NCI-H2107 (cell line): ENCODE results near the gene BMPER.

Experiments
- DNase-seq: peaks from one replicate; lab custom pipeline; 2025; lab: John Stamatoyannopoulos, UW

The BMPER gene

DNA sequence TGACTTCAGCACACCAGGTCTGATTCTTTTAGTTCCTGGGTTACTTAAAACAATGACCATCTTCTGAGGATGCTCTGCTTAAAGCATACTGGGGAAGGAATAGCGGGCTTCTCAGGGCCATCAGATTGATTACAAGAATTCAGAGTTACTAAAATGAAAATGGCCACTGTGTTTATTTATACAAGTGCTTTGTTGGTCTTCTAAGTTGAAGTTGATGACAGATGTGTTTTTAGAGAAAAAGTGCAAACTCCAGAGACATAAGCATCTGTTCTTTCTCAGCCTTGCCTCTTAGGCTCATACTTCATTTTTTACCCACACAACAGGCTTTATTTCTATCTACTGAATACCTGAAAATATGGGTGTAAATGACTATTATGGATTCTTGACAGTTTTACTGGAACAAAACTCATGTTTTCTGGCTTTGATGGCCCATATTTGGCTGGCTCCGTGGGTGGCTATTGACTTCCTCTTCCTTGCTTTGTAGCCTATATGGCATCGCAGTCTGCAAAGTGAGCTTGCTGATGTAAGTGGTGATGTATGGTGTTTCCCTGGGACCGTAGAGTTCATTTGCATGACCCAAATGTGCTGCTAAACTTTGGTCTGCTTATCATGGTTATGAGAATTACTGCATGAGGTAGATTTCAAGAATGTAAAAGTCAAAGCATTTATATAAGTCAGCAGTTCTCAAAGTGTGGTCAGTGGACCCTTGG lies 121.3 kb downstream of the BMPER start:
- DNase-seq = no peak

DNA sequence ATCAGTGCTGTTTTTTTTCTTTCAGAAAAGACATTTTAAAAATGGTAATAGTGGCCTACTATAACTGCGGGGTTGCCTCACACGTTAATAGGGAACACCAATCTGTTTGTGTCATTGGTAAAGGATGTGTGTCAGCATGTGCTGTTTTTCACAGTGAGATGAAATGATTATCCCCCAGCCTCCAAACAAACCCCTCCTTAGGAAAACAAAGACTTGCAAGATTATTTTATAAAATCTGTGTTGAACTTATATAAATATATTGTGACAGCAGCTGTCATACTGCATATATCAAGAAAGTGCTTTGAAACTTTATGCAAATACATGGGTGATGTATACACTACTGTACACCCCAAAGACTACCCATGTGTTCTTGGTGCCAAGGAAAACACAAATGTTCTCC lies 125.8 kb downstream of the BMPER start:
- DNase-seq = no peak

DNA sequence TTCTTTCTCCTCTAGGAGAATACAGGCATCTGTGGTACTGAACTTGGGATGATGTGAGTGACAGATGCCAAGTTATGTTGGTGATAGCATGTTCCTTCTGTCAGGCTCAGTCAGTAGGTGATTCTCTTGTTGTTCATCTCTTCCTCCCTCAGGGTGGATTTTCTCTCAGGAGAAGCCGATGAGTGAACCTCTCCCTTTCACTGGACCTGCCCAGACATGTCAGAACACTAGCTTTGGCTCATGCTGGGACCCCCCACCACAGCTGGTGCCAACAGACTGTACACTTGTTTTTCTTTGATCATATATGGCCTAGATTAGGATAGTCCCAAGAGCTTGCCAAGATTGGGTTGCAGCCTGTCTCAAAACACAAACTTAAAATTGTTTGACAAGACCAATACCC lies 129.4 kb downstream of the BMPER start:
- no peak for DNase-seq

DNA sequence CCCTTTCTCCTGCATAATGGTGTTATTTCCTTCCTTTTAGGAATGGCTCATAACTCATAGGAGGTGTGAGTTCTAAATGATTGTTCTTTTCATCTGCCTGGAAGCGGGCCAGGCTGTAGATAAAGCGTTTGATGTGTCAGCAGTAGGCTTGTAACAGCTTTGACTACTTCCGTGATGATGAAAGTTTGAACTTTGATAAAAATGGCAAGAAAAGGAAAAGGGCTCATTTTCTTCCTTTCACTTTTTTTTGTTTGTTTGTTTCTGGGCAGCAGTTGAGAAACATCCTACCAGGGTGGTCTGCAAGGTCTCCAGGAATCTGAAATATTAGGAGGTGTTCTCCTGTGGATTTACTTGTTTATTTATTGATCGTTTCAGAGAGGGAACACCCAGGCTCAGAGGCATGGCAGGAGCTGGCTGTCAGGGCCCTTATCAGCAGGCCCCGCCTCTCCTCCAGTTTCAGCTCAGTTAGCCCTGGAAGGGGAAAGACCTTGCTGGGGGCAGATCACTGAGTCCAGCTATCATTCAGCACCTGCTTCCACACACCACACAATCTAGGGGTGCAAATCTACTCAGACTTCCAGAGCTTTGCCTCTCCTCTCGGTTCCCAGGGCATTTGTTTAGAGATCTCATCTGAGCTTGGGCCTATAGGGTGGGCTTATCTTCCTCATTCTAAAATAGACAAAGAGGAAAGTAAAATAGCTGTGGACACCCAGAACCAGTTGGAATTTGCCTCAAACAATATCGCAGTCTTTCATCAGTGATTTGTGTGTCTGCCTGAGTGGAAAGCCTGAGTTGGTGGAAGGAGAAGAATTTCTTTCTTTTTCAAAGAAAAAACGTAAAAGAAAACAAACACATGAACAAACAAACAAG lies 130.9 kb downstream of the BMPER start:
- DNase-seq = no peak

DNA sequence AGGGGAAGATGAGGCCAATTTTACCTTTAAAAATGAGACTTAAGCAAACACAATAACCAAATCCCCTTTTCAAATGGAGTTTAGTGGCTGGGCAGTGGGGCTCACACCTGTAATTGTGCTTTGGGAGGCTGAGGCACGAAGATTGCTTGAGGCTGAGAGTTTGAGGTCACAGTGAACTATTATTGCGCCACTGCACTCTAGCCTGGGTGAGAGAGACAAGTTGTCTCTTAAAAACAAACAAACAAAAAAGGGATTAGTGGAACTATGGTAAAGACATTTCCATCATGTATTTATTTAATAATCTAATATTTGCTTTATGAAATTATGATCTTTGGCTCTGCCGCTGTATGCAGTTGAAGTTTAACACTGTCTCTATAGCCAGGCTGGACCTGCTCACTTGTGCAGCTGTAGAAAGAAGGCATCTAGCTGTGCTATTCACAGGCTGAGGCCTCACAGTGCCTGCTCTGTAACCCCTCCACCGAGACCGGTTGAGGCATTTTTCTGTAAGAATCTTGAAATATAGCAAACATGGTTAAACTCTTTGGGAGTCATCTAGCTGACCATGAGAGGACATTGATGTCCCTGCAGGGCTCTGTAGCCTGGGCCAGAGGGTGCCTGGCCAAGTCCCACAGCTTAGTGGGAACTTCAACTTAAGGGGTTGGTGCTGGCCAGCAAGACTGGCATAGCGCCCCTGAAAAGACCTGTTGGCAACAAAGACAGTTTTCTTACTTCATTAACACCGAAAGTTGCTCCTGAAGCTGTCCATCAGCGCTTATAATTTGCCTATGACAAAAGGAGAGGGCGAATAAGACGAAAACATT lies 131.8 kb downstream of the BMPER start:
- no peak for DNase-seq

DNA sequence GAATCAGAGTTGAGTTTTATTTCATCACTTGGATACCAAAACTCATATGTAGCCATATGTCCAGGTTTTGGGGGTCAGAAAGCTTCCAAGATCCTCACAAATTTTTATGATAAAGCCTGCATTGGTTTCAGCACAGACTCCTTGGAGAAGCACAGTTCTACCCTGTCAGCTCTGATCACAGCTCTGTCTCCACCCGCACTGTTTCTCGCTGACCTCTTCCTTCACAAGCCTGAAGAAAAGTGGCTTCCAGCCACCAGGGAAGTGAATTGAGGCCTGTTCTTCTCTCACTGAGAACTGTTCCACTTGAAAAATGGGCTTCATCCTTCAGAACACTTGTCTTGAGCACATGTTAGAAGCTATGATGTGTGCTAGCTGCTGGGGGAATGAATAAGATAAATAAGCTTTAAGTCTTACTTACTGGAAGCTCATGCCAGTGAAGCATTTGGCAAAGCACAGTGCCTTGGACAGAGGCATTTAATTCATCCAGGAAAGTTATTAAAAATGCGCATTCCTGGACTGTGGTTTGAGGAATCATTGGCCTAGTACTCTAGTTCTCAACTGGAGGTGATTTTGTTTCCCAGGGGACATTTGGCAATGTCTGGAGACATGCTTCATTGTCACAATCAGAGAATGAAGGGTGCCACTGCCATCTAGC lies 133.6 kb downstream of the BMPER start:
- no peak for DNase-seq

DNA sequence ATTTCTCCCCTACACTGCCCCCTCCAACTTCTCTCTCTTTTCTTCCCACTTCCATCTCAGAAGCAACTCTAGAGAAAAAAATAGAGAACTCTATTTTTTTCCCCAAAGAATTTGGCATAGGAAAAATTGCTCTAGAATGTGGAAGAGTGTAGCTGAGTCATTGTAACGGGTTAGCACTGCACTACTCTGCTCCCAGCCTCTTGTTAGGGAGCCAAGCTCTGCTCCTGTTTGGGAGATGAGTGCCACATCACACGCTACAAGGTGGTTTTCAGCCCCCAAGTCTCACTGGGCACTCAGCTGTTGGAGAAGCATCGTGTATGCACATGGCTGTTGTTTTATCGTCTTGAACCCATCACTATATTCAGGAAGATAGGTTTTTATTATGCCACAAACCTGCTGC lies 136.4 kb downstream of the BMPER start:
- DNase-seq = no peak

DNA sequence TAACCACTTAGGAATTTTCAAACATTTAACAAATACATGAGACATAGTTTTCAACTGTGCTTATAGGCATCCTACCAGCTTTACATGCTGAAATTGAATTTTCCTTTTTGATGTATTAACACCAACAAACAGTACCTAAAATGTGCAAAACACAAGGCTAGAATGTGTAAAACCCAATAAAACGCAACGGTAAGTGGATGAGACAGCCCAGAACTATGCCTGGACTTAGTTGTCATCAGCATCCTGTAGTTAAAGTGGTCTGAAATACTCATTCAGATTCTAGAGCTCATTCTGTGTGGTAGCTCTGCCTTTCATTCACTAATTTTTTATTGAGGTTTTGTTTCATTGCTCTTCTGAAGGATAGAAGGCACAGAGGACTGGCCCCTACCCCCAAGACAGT lies 137.1 kb downstream of the BMPER start:
- no peak for DNase-seq

DNA sequence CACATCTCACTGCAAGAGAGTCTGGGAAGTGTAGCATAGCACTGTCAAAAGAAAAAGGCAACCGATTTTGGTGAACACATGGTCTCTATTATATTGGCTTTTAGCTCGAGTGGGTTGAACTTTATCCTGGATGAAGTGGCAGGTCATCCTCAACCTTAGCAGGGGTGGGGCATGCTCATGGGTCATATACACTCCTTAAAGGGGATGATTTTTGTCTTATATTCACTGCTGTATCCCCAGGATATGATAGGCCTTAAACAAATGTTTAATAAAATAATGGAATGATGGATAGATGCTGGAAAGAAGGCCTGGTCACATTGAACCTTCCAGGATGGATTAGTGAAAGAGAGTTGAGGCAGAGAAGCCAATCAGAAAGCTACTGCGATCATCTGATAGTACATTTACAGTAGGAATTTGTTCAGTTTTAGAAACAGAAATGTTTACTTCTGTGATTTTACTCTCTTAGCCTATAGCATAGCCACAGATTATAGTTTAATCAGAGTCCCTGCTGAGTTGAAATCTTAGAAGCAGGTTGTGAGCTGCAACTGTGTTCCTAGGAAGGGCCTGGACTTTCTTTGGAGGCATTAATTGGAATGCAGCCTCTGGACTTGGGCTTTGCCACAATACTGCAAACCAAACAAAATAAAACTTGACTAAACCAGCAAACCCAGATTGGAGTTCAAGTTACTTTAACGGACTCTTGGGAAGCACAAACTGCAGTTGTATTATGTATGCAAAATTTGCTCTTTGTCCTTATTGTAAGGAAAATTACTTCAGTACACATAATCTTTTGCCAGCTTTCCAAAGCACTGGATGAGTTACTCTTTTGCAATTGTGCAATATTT lies 138.3 kb downstream of the BMPER start:
- DNase-seq = no peak

DNA sequence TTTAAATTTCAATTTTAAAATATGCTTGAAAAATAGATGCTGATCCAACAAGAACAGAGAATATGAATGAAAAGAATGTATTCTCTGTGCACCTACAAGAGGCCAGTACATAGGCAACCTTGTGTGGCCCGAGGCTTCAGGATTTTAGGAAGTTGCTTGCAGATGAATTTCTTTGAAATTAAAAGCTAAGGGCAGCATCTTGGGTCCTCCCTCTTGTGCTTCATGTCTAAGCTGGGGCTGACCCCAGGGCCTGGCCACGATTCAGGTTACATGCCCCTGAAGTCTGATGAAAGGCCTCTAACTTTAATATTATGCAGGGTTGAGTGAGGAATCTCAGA lies 138.9 kb downstream of the BMPER start:
- DNase-seq = no peak

DNA sequence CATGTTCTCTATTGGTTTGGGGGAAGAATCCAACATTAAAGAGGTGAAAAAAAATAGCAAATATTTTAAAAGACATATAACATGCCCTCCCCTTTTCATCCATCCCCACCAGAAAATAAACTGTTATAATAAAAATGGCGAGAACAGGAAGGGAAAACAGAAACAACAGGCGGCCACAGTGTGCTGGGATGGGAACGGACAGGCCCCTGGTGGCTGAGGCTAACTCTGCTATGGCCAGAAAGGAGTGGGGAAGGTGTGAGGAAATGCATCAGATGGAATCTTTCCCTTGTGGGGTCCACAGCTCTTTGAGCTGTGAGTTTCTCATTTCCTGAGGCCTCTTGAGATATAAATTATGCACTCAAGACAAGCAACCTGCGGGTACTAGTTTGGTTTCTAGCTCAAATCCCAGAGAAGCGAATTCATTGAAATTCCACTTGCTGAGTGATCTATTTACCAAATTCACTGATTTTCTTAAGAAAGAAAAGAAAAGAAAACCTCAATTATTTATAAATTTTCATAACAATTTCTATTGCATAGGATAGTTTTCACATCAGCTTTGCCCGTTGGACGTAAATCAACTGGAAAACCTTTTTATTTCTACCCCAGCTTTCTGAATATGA lies 139.5 kb downstream of the BMPER start:
- no peak for DNase-seq

DNA sequence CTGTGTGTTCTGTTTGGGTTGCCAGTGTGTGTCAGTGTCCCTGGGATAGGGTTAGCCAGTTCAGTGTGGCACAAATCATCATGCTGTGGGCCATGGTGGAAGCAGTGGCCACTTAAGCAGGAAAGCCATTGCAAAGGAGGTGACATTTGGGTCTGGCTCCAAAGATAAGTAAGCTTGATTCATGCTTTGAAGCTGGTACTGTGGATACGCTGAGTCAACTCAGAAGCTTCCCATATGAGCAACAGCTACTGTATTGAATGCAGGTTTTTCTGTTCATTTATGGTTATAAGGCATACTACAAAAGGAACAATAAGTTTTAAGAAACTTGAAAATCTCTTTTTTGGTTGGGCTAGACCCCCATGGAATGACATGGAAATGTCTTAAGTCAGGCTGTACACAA lies 143.1 kb downstream of the BMPER start:
- no peak for DNase-seq

DNA sequence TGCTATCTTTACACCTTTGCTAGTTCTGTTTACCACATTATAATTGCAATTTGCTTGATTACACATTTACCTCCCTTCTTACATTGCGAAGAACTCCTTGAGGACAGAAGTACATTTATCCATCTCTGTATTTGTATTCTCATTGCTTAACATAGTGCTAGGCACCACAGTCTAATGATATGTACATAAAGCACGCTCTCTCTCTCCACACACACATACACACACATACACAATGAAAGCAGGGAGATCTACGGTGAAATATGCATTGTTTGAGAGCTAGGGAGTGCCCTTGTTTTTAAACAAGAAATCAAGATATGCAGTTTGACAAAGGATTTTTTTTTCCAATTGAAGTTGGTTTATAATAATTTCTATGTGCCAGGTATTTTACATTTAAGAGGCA lies 148.7 kb downstream of the BMPER start:
- no peak for DNase-seq

DNA sequence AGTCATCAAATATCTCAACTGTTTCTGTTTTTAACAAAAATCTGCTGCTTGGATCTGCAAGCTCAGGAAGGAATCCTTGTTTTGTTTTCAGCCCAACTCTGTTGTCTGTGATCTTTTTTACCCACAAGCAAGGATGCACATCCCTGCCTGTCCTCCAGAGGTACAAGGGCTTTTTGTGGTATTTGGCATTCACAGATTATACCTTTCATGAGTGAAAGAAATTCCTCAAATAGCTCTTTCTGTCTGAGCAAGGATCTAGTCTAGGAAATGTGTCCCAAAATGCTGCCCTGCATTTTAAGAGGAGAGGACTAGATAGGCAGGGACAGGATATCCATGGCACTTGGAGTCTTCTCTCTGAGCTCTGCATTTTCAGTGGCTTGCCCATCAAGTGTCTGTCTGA lies 151.8 kb downstream of the BMPER start:
- no peak for DNase-seq

DNA sequence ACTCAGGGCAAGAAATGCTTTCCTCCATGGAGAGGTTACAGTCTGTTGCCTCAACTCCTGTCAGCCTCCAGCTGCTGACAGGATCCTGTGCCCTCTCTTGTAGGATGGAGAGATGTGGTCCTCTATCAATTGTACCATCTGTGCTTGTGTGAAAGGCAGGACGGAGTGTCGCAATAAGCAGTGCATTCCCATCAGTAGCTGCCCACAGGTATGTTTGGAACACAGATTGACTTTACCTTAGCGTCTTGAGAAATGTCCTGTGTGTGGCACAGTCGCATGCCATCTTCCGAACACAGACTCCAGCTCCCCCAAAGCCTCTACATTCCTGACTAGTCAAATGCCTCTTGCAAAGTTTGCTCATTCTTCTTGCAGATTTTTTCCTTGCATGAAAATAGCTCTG lies 152.6 kb downstream of the BMPER start:
- no peak for DNase-seq

DNA sequence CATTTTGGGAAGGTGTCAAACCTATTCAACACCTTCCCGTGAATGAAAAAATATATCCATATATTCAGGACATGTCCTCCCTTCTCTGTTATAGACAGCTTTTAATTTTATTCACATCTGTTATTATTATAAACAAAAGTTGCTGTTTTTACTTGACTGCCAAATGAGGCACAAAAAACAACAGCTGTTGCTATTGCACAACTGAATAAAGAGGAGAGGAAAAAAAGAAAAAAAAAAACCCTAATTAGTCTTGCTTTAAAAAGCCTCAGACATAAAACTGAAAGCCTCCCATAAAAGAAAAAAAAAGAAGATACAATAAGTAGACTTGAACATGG lies 153.4 kb downstream of the BMPER start:
- DNase-seq = no peak

DNA sequence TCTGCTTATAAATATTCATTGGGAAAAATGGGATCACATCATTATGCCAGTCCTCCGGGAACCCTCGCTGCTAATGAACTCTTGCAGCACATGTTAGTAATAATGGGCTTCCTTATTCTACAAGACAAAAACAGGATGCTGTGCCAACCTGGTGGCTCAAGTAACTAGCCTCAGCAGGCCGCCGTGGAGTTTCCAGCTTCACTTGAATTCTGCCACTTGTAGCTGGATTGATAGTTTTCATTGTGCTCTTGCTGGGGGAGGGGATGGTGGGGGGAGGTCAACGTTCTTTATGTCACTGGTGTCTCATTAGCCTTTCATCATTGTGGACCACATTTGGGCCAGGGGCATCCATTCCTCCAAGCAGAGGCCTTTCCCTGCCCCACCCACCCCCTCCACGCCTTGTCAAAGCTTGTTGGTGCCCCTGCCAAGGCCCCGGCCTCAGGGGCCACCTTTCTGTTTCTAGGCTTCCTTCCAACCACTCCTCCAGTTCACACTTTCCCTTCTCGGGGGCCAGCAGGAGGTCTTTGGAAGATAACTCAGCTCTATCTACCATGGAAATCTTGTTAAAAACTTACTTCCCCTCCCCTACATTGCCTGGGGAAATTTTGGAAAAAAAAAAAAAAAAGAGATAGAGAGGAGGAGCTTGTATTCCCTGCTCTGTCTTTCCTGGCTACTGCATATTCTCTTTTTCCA lies 153.9 kb downstream of the BMPER start:
- DNase-seq = no peak

DNA sequence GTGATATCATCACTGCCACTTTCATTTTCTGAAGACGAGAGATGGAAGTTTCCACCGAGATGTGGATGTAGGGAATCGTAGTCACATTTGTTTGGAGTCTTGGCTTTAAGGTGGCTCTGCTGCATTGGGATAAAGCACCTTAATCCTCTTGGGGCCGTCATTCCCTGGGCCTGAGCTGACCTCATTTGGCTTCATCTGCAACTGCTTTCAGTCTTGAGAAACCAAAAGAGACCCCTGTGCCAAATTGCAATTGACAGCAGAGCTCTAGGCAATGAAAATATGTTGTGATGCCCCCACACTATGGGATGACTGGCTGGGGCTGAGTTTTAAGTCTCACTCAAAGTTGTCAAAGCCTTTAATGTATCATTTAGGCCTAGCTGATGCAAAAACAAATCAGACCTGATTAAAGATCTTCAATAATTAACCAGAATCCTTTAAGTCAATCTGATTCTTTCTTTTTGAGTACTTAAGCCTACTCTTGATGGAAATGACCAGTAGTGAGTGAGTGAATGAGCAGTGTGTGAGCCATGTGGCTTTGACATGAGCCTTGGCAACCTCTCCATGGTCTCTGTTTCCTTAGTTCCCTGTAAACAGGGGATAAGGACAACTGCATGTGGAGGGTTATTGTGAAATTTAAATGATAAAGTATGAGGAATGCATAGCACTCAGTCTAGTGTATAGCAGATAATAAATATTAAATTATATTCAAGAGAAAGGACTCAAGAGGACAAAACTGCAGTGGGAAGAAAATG lies 155.0 kb downstream of the BMPER start:
- DNase-seq = no peak

DNA sequence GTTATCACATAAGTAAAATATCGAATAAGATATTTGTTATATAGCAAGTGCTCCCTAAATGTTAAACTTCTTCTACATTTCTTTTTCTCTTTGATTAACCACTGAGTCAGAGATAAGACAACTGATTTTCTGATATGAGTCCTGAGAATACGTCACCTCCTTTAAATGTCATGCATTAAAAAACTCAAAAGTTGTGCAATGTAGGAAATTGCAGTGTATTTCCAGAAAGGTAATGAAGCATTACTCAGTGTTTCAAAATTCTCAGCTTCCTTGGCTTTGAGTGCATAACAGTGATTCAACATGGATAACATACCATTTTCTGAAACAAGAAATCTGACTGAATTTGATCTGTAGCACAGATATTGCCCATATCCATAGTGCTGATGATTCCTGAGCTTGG lies 155.8 kb downstream of the BMPER start:
- DNase-seq = no peak

DNA sequence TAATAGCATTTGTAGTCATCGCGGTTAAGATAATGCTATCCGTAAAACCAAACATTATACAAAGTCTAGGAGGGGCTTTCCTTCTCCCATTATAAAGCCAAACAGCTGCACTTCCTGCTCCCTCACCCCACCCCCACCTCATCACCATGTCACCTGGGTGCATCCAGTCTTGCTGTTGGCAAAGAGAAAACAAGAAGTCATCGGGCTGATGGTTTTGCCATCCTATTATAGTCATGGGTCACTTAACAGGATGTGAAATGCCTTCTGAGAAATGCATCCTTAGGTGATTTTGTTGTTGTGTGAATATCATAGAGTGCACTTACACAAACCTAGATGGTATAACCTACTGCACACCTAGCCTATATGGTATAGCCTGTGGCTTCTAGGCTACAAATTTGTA lies 157.0 kb downstream of the BMPER start:
- DNase-seq = no peak
